ENCODE results near the gene NCR3LG1. TPM values are rescaled to one million over a fixed set of nuclear protein-coding genes. Genes with fewer than 3 reads are reported as not detected.

The NCR3LG1 gene
- polyA plus RNA-seq, 1 donor (not counting 4 experiments of a cell fraction or from before 2014, with no cell fraction given), result 3.9 TPM

DNA sequence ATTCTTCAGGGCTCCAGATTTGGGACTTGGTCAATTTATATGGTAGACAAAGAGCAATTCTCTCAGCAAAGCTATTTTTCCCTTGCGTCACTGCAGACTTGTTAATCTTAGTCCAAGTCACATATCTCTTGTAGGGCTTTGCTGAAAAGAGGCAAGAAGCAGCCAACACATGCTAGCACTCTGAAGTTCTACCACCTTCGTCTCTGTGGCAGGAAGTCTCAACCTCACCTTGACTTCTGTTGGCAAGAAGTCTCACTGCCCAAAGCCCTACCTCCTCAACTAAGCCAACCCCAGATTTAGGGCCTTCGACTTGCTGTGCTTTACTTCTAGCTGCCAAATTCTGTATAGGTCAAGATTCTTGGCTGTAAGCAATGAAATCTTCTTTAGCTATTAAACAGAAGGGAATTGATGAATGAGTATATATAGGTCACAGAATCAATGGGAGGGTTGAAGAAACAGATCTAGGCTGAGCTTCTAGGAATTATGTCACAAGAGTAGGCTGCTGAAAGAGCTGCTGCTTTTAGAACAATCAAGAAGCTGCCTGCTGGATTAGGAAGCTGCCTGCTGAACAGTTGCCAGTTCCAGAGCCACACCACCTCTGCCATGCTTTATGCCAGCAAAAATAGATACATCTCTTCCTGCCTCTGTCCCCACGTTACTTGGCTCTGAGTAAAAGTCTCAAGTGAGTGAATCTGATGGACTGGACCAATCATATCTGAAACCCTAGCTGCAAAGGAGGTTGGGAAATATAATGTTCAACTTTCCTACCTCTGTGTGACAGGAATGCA lies 17.6 kb upstream of the NCR3LG1 start:
- Histone ChIP-seq H3K4me3 (ENCODE audit: control insufficient read depth in 2 of 3, extremely low read depth in 1 of 3, insufficient read depth in 2 of 3, low read depth in 1 of 3, low read length in 3 of 3) (no peak overlapping the region), H3K79me2 (ENCODE audit: control insufficient read depth, insufficient read depth, low read length) (no peaks in the 10 kb centered on the region), H3K9me3 (ENCODE audit: control insufficient read depth, low read depth, low read length) (no peaks in the 10 kb centered on the region), H3K36me3 (ENCODE audit: control insufficient read depth in 2 of 2, extremely low read depth in 1 of 2, insufficient read depth in 2 of 2, low read length in 2 of 2) (peaks cover 0 to 4% of the 10 kb centered on the region in 2 experiments), H2AFZ (ENCODE audit: control insufficient read depth, low read length) (no peak overlapping the region), H3K4me2 (ENCODE audit: control insufficient read depth, extremely low read depth, insufficient read depth, low read depth, low read length) (no peak overlapping the region), H3K4me1 (ENCODE audit: control insufficient read depth, extremely low read depth, insufficient read depth, low read length) (no peaks in the 10 kb centered on the region), H3K9ac (ENCODE audit: control insufficient read depth, extremely low read depth, insufficient read depth, low read length) (no peak overlapping the region), H3K27ac (ENCODE audit: control insufficient read depth, insufficient read depth, low read length) (no peak overlapping the region), H3K27me3 (ENCODE audit: control insufficient read depth, extremely low read depth, insufficient read depth, low read length) (no peaks in the 10 kb centered on the region), H4K20me1 (ENCODE audit: control insufficient read depth, extremely low read depth, insufficient read depth, low read length) (no peaks in the 10 kb centered on the region), H3K9me1 (ENCODE audit: control insufficient read depth, extremely low read depth, insufficient read depth, low read length) (no peaks in the 10 kb centered on the region)
- dilution Hi-C loops (cut with MboI; ENCODE audit: extremely low pct_ligation_motif_present, low sequenced_read_pairs), result no loop called here
- DNase-seq (ENCODE audit: low read depth, low spot score), result no peak
- TF ChIP-seq, protein P1, sequence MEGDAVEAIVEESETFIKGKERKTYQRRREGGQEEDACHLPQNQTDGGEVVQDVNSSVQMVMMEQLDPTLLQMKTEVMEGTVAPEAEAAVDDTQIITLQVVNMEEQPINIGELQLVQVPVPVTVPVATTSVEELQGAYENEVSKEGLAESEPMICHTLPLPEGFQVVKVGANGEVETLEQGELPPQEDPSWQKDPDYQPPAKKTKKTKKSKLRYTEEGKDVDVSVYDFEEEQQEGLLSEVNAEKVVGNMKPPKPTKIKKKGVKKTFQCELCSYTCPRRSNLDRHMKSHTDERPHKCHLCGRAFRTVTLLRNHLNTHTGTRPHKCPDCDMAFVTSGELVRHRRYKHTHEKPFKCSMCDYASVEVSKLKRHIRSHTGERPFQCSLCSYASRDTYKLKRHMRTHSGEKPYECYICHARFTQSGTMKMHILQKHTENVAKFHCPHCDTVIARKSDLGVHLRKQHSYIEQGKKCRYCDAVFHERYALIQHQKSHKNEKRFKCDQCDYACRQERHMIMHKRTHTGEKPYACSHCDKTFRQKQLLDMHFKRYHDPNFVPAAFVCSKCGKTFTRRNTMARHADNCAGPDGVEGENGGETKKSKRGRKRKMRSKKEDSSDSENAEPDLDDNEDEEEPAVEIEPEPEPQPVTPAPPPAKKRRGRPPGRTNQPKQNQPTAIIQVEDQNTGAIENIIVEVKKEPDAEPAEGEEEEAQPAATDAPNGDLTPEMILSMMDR (optimal IDR thresholded peaks at IDR 0.05 in 1 of 3, IDR thresholded peaks at IDR 0.05 in 1 of 3, conservative IDR thresholded peaks at IDR 0.05 in 1 of 3; ENCODE audit: extremely low read depth in 1 of 3, insufficient read depth in 2 of 3, low read length in 3 of 3), result no peak
- TF ChIP-seq EZH2 (IDR thresholded peaks at IDR 0.05; ENCODE audit: low read length), result no peak
- no peak for FAIRE-seq

DNA sequence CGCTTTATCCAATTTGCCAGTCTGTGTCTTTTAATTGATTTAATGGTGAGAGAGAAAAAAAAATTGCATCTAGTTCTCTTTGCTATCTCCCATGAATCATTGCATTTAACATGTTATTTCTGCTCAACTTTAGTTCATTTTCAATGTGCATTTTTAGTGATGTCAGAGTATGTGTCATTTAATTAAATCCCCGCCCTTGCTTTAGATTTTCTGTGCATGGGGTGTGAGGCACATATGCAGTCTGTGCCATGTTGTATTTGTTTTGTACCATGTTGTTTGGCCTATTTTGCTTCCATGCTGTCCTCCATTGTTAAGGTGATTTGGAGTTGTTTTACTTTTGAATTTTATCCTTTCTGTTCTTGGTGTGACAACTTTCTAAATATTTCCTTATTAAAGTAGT lies 8.3 kb upstream of the NCR3LG1 start:
- H4K20me1 ChIP-seq (ENCODE audit: control insufficient read depth, extremely low read depth, insufficient read depth, low read length), result no peaks in the 10 kb centered on the region
- H3K9ac ChIP-seq (ENCODE audit: control insufficient read depth, extremely low read depth, insufficient read depth, low read length), result no peak overlapping the region
- no peaks in the 10 kb centered on the region for H3K27me3 ChIP-seq (ENCODE audit: control insufficient read depth, extremely low read depth, insufficient read depth, low read length)
- H3K27ac ChIP-seq (ENCODE audit: control insufficient read depth, insufficient read depth, low read length), result peak overlapping the region; percentile 8
- no peak overlapping the region for H3K4me3 ChIP-seq (ENCODE audit: control insufficient read depth in 2 of 3, extremely low read depth in 1 of 3, insufficient read depth in 2 of 3, low read depth in 1 of 3, low read length in 3 of 3)
- no peaks in the 10 kb centered on the region for H3K9me1 ChIP-seq (ENCODE audit: control insufficient read depth, extremely low read depth, insufficient read depth, low read length)
- no peak for TF ChIP-seq EZH2 (IDR thresholded peaks at IDR 0.05; ENCODE audit: low read length)
- TF ChIP-seq, protein P1 (optimal IDR thresholded peaks at IDR 0.05 in 1 of 3, IDR thresholded peaks at IDR 0.05 in 1 of 3, conservative IDR thresholded peaks at IDR 0.05 in 1 of 3; ENCODE audit: extremely low read depth in 1 of 3, insufficient read depth in 2 of 3, low read length in 3 of 3), result no peak
- H3K9me3 ChIP-seq (ENCODE audit: control insufficient read depth, low read depth, low read length), result no peaks in the 10 kb centered on the region
- H3K79me2 ChIP-seq (ENCODE audit: control insufficient read depth, insufficient read depth, low read length), result no peaks in the 10 kb centered on the region
- FAIRE-seq, result no peak
- no peak overlapping the region for H2AFZ ChIP-seq (ENCODE audit: control insufficient read depth, low read length)
- no peaks in the 10 kb centered on the region for H3K36me3 ChIP-seq (ENCODE audit: control insufficient read depth in 2 of 2, extremely low read depth in 1 of 2, insufficient read depth in 2 of 2, low read length in 2 of 2)
- peaks cover 12% of the 10 kb centered on the region for H3K4me1 ChIP-seq (ENCODE audit: control insufficient read depth, extremely low read depth, insufficient read depth, low read length)
- no peak for DNase-seq (ENCODE audit: low read depth, low spot score)
- H3K4me2 ChIP-seq (ENCODE audit: control insufficient read depth, extremely low read depth, insufficient read depth, low read depth, low read length), result no peak overlapping the region
- dilution Hi-C loops (cut with MboI; ENCODE audit: extremely low pct_ligation_motif_present, low sequenced_read_pairs), result no loop called here

Measured in keratinocyte (primary cell).